MV-4-11 (cell line): ENCODE results near the gene PMEPA1.

Experiments used
- DNase-seq: peaks from one replicate; lab custom pipeline; 2025; lab: John Stamatoyannopoulos, UW

The PMEPA1 gene

GRCh38 chr20:57711826-57712225, 2.0 kb upstream of the PMEPA1 start:
- no peak for DNase-seq

GRCh38 chr20:57711311-57711712, 1.5 kb upstream of the PMEPA1 start:
- no peak for DNase-seq

- no peak for DNase-seq
Measured at GRCh38 chr20:57710841-57711240, 1.0 kb upstream of the PMEPA1 start.

- no peak for DNase-seq
Measured at GRCh38 chr20:57708694-57709673, 831 bp downstream of the PMEPA1 start.

GRCh38 chr20:57707849-57708693, 1.7 kb downstream of the PMEPA1 start:
- DNase-seq, result no peak

GRCh38 chr20:57707320-57707719, 2.5 kb downstream of the PMEPA1 start:
- no peak for DNase-seq

GRCh38 chr20:57705127-57705899, 4.5 kb downstream of the PMEPA1 start:
- no peak for DNase-seq

GRCh38 chr20:57704245-57704644, 5.6 kb downstream of the PMEPA1 start:
- no peak for DNase-seq

- DNase-seq, result no peak
Measured at GRCh38 chr20:57703013-57703412, 6.8 kb downstream of the PMEPA1 start.

- DNase-seq, result no peak
Measured at GRCh38 chr20:57702521-57702920, 7.3 kb downstream of the PMEPA1 start.

GRCh38 chr20:57702091-57702490, 7.7 kb downstream of the PMEPA1 start:
- no peak for DNase-seq

GRCh38 chr20:57701651-57702050, 8.2 kb downstream of the PMEPA1 start:
- DNase-seq, result no peak

GRCh38 chr20:57701090-57701489, 8.7 kb downstream of the PMEPA1 start:
- DNase-seq, result no peak

- DNase-seq, result no peak
Measured at GRCh38 chr20:57699395-57699794, 10.4 kb downstream of the PMEPA1 start.

- no peak for DNase-seq
Measured at GRCh38 chr20:57698867-57699275, 10.9 kb downstream of the PMEPA1 start.

- peak; percentile 95 for DNase-seq
Measured at GRCh38 chr20:57698116-57698866, 11.5 kb downstream of the PMEPA1 start.

- no peak for DNase-seq
Measured at GRCh38 chr20:57697543-57697942, 12.3 kb downstream of the PMEPA1 start.

- DNase-seq, result no peak
Measured at GRCh38 chr20:57696401-57696961, 13.3 kb downstream of the PMEPA1 start.

GRCh38 chr20:57695940-57696339, 13.9 kb downstream of the PMEPA1 start:
- DNase-seq, result no peak

GRCh38 chr20:57695012-57695411, 14.8 kb downstream of the PMEPA1 start:
- no peak for DNase-seq

- no peak for DNase-seq
Measured at GRCh38 chr20:57694481-57694880, 15.3 kb downstream of the PMEPA1 start.
